ENCODE results near the gene MRPS9. TPM values are rescaled to one million over a fixed set of nuclear protein-coding genes. Genes with fewer than 3 reads are reported as not detected.

MRPS9 gene
- total and polyA plus RNA-seq, 2 of the 13 experiments (the other 11 are each of a cell fraction or from before 2014, with no cell fraction given), result 31.2 to 91.8 TPM

GRCh38 chr2:105110295-105110829 lies 72.5 kb downstream of the MRPS9 start (continued):
- TF ChIP-seq, protein P1, sequence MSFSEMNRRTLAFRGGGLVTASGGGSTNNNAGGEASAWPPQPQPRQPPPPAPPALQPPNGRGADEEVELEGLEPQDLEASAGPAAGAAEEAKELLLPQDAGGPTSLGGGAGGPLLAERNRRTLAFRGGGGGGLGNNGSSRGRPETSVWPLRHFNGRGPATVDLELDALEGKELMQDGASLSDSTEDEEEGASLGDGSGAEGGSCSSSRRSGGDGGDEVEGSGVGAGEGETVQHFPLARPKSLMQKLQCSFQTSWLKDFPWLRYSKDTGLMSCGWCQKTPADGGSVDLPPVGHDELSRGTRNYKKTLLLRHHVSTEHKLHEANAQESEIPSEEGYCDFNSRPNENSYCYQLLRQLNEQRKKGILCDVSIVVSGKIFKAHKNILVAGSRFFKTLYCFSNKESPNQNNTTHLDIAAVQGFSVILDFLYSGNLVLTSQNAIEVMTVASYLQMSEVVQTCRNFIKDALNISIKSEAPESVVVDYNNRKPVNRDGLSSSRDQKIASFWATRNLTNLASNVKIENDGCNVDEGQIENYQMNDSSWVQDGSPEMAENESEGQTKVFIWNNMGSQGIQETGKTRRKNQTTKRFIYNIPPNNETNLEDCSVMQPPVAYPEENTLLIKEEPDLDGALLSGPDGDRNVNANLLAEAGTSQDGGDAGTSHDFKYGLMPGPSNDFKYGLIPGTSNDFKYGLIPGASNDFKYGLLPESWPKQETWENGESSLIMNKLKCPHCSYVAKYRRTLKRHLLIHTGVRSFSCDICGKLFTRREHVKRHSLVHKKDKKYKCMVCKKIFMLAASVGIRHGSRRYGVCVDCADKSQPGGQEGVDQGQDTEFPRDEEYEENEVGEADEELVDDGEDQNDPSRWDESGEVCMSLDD (CRISPR knock-in tag; IDR thresholded peaks at IDR 0.05; ENCODE audit: borderline replicate concordance), result no peak

GRCh38 chr2:105111365-105112150 lies 73.7 kb downstream of the MRPS9 start:
- no peak for DNase-seq (ENCODE audit: low spot score)
- ChIA-PET CTCF (ENCODE audit: low intra/inter-chr PET ratio, low total read pairs) (no interaction called here), POLR2A (no interaction called here)
- Histone ChIP-seq H3K4me1 (ENCODE audit: insufficient read depth, low read length) (no peaks in the 10 kb centered on the region), H3K4me3 (replicated peaks in 1 of 3; ENCODE audit: insufficient read depth in 1 of 3, low read depth in 2 of 3, low read length in 3 of 3) (no peak overlapping the region), H3K79me2 (ENCODE audit: insufficient read depth, low read length) (no peaks in the 10 kb centered on the region), H4K20me1 (ENCODE audit: insufficient read depth, low read length) (no peaks in the 10 kb centered on the region), H3K36me3 (replicated peaks in 1 of 2; ENCODE audit: control insufficient read depth in 1 of 2, insufficient read depth in 2 of 2, low read length in 2 of 2) (no peaks in the 10 kb centered on the region), H3K27ac (ENCODE audit: extremely low read length, insufficient read depth, low read length) (no peak overlapping the region), H3K27me3 (ENCODE audit: control insufficient read depth in 1 of 2, insufficient read depth in 2 of 2, low read length in 2 of 2) (no peaks in the 10 kb centered on the region), H2AFZ (ENCODE audit: low read length) (no peak overlapping the region), H3K9me3 (ENCODE audit: low read length) (no peaks in the 10 kb centered on the region), H3K9ac (ENCODE audit: insufficient read depth, low read depth, low read length) (no peak overlapping the region), H3K4me2 (ENCODE audit: low read depth, low read length) (no peak overlapping the region)
- WGBS (ENCODE audit: low lambda C conversion rate), result 54% methylated on average over 13 of the region's 15 CpGs
- FAIRE-seq, result no peak
- no TSS peak for BruUV-seq (replicated peaks)
- intact Hi-C loops (cut with micrococcal nuclease; ENCODE audit: unreplicated experiment), result no loop called here
- in situ Hi-C loops (cut with HindIII; ENCODE audit: extremely low pct_ligation_motif_present, low pct_unique_long_range_greater_than_20kb), result loop anchor here (5.0 kb wide), 1 partner anchor 126 kb away; no protein-coding TSS in a partner anchor
- ATAC-seq, result no peak; the same call in 1 of the 3 replicates
- TF ChIP-seq MED1 (CRISPR knock-in tag; IDR thresholded peaks at IDR 0.05) (no peak), ZNF160 (CRISPR knock-in tag; IDR thresholded peaks at IDR 0.05) (no peak), ZKSCAN8 (CRISPR knock-in tag; IDR thresholded peaks at IDR 0.05; ENCODE audit: borderline replicate concordance) (no peak), RELA (CRISPR knock-in tag; IDR thresholded peaks at IDR 0.05) (no peak), YEATS4 (CRISPR knock-in tag; IDR thresholded peaks at IDR 0.05; ENCODE audit: borderline replicate concordance) (no peak), FUBP1 (CRISPR knock-in tag; IDR thresholded peaks at IDR 0.05; ENCODE audit: borderline replicate concordance) (no peak), ZNF768 (CRISPR knock-in tag; IDR thresholded peaks at IDR 0.05) (no peak), TBP (CRISPR knock-in tag; IDR thresholded peaks at IDR 0.05) (no peak), SIX1 (CRISPR knock-in tag; IDR thresholded peaks at IDR 0.05; ENCODE audit: borderline replicate concordance) (no peak)
- TF ChIP-seq, protein P2, sequence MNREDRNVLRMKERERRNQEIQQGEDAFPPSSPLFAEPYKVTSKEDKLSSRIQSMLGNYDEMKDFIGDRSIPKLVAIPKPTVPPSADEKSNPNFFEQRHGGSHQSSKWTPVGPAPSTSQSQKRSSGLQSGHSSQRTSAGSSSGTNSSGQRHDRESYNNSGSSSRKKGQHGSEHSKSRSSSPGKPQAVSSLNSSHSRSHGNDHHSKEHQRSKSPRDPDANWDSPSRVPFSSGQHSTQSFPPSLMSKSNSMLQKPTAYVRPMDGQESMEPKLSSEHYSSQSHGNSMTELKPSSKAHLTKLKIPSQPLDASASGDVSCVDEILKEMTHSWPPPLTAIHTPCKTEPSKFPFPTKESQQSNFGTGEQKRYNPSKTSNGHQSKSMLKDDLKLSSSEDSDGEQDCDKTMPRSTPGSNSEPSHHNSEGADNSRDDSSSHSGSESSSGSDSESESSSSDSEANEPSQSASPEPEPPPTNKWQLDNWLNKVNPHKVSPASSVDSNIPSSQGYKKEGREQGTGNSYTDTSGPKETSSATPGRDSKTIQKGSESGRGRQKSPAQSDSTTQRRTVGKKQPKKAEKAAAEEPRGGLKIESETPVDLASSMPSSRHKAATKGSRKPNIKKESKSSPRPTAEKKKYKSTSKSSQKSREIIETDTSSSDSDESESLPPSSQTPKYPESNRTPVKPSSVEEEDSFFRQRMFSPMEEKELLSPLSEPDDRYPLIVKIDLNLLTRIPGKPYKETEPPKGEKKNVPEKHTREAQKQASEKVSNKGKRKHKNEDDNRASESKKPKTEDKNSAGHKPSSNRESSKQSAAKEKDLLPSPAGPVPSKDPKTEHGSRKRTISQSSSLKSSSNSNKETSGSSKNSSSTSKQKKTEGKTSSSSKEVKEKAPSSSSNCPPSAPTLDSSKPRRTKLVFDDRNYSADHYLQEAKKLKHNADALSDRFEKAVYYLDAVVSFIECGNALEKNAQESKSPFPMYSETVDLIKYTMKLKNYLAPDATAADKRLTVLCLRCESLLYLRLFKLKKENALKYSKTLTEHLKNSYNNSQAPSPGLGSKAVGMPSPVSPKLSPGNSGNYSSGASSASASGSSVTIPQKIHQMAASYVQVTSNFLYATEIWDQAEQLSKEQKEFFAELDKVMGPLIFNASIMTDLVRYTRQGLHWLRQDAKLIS (CRISPR knock-in tag; IDR thresholded peaks at IDR 0.05), result no peak

Data from HepG2 (cell line).